ENCODE data around the gene SPAG9. TPM values are rescaled to one million over a fixed set of nuclear protein-coding genes. Genes with fewer than 3 reads are reported as not detected.

The SPAG9 gene
- polyA plus RNA-seq, 1 donor from 2014 or later: 201 TPM

DNA sequence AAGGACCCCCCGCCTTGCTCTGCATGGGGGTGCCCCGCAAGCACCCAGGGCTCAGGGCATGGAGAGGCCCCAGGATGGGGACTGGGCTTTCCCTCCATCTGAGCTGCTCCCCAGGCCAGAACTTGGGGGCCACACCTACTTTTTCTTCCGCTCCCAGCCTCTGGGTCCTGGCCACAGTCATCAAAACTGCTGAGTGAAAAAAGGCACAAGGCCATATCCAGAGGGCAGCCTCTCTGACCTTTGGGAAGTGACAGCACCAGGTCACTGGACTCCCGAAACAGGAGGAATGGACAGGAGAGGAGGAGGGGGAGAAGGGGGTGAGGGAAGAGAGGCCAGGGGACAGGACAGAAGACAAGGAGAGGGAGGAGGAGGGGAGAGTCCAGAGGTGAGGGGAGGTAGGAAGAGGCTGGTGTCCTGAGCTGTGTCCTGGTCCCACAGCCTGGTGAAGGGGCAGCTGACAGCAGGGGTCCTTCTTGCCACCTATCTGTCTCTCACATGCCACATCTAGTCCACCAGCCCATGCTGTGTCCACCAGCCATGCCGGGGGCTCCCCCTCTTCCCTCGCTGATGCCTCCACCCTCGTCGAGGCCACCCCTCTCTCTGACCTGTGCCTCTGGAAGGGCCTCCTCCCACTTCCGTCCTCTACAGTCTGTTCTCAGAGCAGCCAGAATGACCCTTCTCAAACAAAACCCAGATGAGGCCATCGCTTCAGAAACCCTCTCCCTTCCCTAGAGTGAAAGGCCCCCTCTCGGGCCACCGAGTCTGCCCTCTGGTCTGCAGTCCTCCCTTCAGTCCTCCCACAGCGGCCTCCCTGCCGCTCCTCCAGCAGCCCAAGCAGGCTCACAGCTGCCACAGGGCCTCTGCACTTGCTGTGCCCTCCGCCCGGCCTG is 180.6 kb downstream of the SPAG9 start:
- H3K4me3 ChIP-seq (ENCODE audit: low read length): no peak overlapping the region
- H3K9ac ChIP-seq (ENCODE audit: low read length): no peak overlapping the region
- no peak overlapping the region for H2AFZ ChIP-seq (ENCODE audit: low read depth, low read length)
- no peaks in the 10 kb centered on the region for H3K36me3 ChIP-seq (ENCODE audit: insufficient read depth, low read length)
- H3K27me3 ChIP-seq (ENCODE audit: insufficient read depth, low read depth, low read length): no peaks in the 10 kb centered on the region
- H3K9me2 ChIP-seq (ENCODE audit: insufficient read depth, low read length): no peaks in the 10 kb centered on the region
- H4K20me1 ChIP-seq (ENCODE audit: insufficient read depth): no peaks in the 10 kb centered on the region
- no peaks in the 10 kb centered on the region for H3K79me2 ChIP-seq (replicated peaks; ENCODE audit: insufficient read depth, low read length)
- H3K4me2 ChIP-seq (ENCODE audit: low read length): no peak overlapping the region
- H3K9me3 ChIP-seq (ENCODE audit: low read length): no peaks in the 10 kb centered on the region
- H3K27ac ChIP-seq (ENCODE audit: low read length): no peak overlapping the region
- no peaks in the 10 kb centered on the region for H3F3A ChIP-seq (ENCODE audit: insufficient read depth, low read length, poor library complexity, severe bottlenecking)
- TF ChIP-seq EZH2 (IDR thresholded peaks at IDR 0.05; ENCODE audit: borderline replicate concordance, insufficient read depth, low read length, poor library complexity, severe bottlenecking) (no peak), POLR2AphosphoS5 (IDR thresholded peaks at IDR 0.05) (no peak), SMC3 (conservative IDR thresholded peaks at IDR 0.05; ENCODE audit: poor library complexity) (no peak), EP300 (conservative IDR thresholded peaks at IDR 0.05; ENCODE audit: poor library complexity, severe bottlenecking) (no peak), REST (IDR thresholded peaks at IDR 0.05; ENCODE audit: borderline replicate concordance) (no peak), TAF1 (IDR thresholded peaks at IDR 0.05; ENCODE audit: low read depth) (no peak), RAD21 (conservative IDR thresholded peaks at IDR 0.05) (no peak), MXI1 (conservative IDR thresholded peaks at IDR 0.05; ENCODE audit: poor library complexity, severe bottlenecking) (no peak)
- TF ChIP-seq, protein P1, sequence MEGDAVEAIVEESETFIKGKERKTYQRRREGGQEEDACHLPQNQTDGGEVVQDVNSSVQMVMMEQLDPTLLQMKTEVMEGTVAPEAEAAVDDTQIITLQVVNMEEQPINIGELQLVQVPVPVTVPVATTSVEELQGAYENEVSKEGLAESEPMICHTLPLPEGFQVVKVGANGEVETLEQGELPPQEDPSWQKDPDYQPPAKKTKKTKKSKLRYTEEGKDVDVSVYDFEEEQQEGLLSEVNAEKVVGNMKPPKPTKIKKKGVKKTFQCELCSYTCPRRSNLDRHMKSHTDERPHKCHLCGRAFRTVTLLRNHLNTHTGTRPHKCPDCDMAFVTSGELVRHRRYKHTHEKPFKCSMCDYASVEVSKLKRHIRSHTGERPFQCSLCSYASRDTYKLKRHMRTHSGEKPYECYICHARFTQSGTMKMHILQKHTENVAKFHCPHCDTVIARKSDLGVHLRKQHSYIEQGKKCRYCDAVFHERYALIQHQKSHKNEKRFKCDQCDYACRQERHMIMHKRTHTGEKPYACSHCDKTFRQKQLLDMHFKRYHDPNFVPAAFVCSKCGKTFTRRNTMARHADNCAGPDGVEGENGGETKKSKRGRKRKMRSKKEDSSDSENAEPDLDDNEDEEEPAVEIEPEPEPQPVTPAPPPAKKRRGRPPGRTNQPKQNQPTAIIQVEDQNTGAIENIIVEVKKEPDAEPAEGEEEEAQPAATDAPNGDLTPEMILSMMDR (IDR thresholded peaks at IDR 0.05; ENCODE audit: poor library complexity, severe bottlenecking): no peak

GRCh38 chr17:50939542-50939794 is 181.2 kb downstream of the SPAG9 start:
- H4K20me1 ChIP-seq (ENCODE audit: insufficient read depth): no peaks in the 10 kb centered on the region
- no peaks in the 10 kb centered on the region for H3F3A ChIP-seq (ENCODE audit: insufficient read depth, low read length, poor library complexity, severe bottlenecking)
- no peak overlapping the region for H3K4me2 ChIP-seq (ENCODE audit: low read length)
- no peak overlapping the region for H3K27ac ChIP-seq (ENCODE audit: low read length)
- H2AFZ ChIP-seq (ENCODE audit: low read depth, low read length): no peak overlapping the region
- TF ChIP-seq TAF1 (IDR thresholded peaks at IDR 0.05; ENCODE audit: low read depth) (no peak), SMC3 (conservative IDR thresholded peaks at IDR 0.05; ENCODE audit: poor library complexity) (no peak), EP300 (conservative IDR thresholded peaks at IDR 0.05; ENCODE audit: poor library complexity, severe bottlenecking) (no peak), RAD21 (conservative IDR thresholded peaks at IDR 0.05) (no peak), EZH2 (IDR thresholded peaks at IDR 0.05; ENCODE audit: borderline replicate concordance, insufficient read depth, low read length, poor library complexity, severe bottlenecking) (no peak), REST (IDR thresholded peaks at IDR 0.05; ENCODE audit: borderline replicate concordance) (no peak), POLR2AphosphoS5 (IDR thresholded peaks at IDR 0.05) (no peak), MXI1 (conservative IDR thresholded peaks at IDR 0.05; ENCODE audit: poor library complexity, severe bottlenecking) (no peak)
- TF ChIP-seq, protein P1 (IDR thresholded peaks at IDR 0.05; ENCODE audit: poor library complexity, severe bottlenecking): no peak
- H3K27me3 ChIP-seq (ENCODE audit: insufficient read depth, low read depth, low read length): no peaks in the 10 kb centered on the region
- H3K79me2 ChIP-seq (replicated peaks; ENCODE audit: insufficient read depth, low read length): no peaks in the 10 kb centered on the region
- H3K9me3 ChIP-seq (ENCODE audit: low read length): no peaks in the 10 kb centered on the region
- H3K9me2 ChIP-seq (ENCODE audit: insufficient read depth, low read length): no peaks in the 10 kb centered on the region
- H3K4me3 ChIP-seq (ENCODE audit: low read length): no peak overlapping the region
- no peak overlapping the region for H3K9ac ChIP-seq (ENCODE audit: low read length)
- no peaks in the 10 kb centered on the region for H3K36me3 ChIP-seq (ENCODE audit: insufficient read depth, low read length)

Measured in neural cell (in vitro differentiated cells).